Endothelial cell of umbilical vein (primary cell): ENCODE results near the gene XYLT1. TPM values are rescaled to one million over a fixed set of nuclear protein-coding genes. Genes with fewer than 3 reads are reported as not detected.
"Not testable (repeated sequence)": the region's sequence is repeated elsewhere in the genome, so short reads cannot be mapped to it uniquely, and the experiment has no call there.

ENCODE experiments used
- BruUV-seq: library from RNA; stranded (reverse); fragments of 400-500 nt; replicated peaks from 2 replicates; lab custom pipeline; 2021; lab: Mats Ljungman, UMichigan
- CTCF ChIA-PET: fragments of 300-600, 350-600 bp; sonication (Branson Sonifier 250); formaldehyde crosslinking; loops from one replicate; lab custom pipeline; 2021; ENCODE audit warnings: antibody characterized with exemption, inconsistent platforms; lab: Charles Lee
- POLR2A ChIA-PET: fragments of 300-600, 350-600 bp; sonication (Branson Sonifier 250); formaldehyde crosslinking; loops from one replicate; lab custom pipeline; 2021; ENCODE audit warnings: antibody characterized with exemption, inconsistent platforms; lab: Charles Lee
- DNase-seq: peaks from one replicate; pipeline ENCODE4 v3.0.0-alpha.2; 2011; ENCODE audit warnings: low read depth, low spot score
- FAIRE-seq: peaks from 2 replicates; lab custom pipeline; 2011; peaks lifted over from hg19 to GRCh38; lab: Jason Lieb, UNC
- H2AFZ ChIP-seq: 2 replicates; pipeline ENCODE4 v1.6.0; 2012; ENCODE audit warnings: low read depth, low read length, control low read depth, inconsistent platforms
- H3K27ac ChIP-seq: 2 replicates; pipeline ENCODE4 v1.5.1; 2011; ENCODE audit warnings: low read depth, mild to moderate bottlenecking, control low read depth, low read length, moderate library complexity; ENCODE audit not compliant: insufficient read depth
- H3K27me3 ChIP-seq, 2 experiments: 2 replicates each; pipeline versions ENCODE4 v1.6.0 to v1.6.1; 2011; ENCODE audit warnings: low read length in 2 of 2, mixed read lengths in 1 of 2; ENCODE audit not compliant: control insufficient read depth in 2 of 2, insufficient read depth in 2 of 2
- H3K36me3 ChIP-seq, 2 experiments: 2 replicates in 1 of 2; 3 replicates in 1 of 2; pipeline ENCODE4 v1.5.1; 2011; ENCODE audit warnings: low read length in 2 of 2, mild to moderate bottlenecking in 1 of 2, moderate library complexity in 1 of 2; ENCODE audit not compliant: control insufficient read depth in 2 of 2, insufficient read depth in 2 of 2; ENCODE audit errors: extremely low read depth in 1 of 2
- H3K4me1 ChIP-seq: 3 replicates; pipeline ENCODE4 v1.5.1; 2011; ENCODE audit warnings: mild to moderate bottlenecking, low read length; ENCODE audit not compliant: control insufficient read depth, insufficient read depth; ENCODE audit errors: extremely low read depth
- H3K4me2 ChIP-seq: 2 replicates; pipeline ENCODE4 v1.6.1; 2011; ENCODE audit warnings: low read length, control low read depth, mixed read lengths; ENCODE audit not compliant: insufficient read depth
- H3K4me3 ChIP-seq, 3 experiments: fragments of 200-600 bp in 1 of 3; sonication (generic), shearing (Covaris generic) in 1 of 3; replicated peaks in 1 of 3; 2 replicates each; pipeline ENCODE4 v1.5.1; 2011 to 2016; ENCODE audit warnings: control low read depth in 3 of 3, low read length in 3 of 3, mild to moderate bottlenecking in 2 of 3, inconsistent platforms in 1 of 3, low read depth in 1 of 3, moderate library complexity in 1 of 3; ENCODE audit not compliant: insufficient read depth in 1 of 3
- H3K79me2 ChIP-seq: 2 replicates; pipeline ENCODE4 v1.6.0; 2012; ENCODE audit warnings: low read length, inconsistent platforms; ENCODE audit not compliant: control insufficient read depth, insufficient read depth
- H3K9ac ChIP-seq: replicated peaks from 2 replicates; pipeline ENCODE3; 2011; ENCODE audit warnings: low read length, control low read depth; ENCODE audit not compliant: insufficient read depth; ENCODE audit errors: extremely low read depth
- H3K9me1 ChIP-seq: replicated peaks from 3 replicates; pipeline ENCODE4 v1.6.0; 2011; ENCODE audit warnings: mild to moderate bottlenecking, low read length; ENCODE audit not compliant: control insufficient read depth, insufficient read depth; ENCODE audit errors: extremely low read depth
- H3K9me3 ChIP-seq: replicated peaks from 2 replicates; pipeline ENCODE4 v1.5.1; 2012; ENCODE audit warnings: low read length, inconsistent platforms; ENCODE audit not compliant: control insufficient read depth, insufficient read depth
- H4K20me1 ChIP-seq: replicated peaks from 2 replicates; pipeline ENCODE3; 2011; ENCODE audit warnings: mild to moderate bottlenecking, low read length; ENCODE audit not compliant: control insufficient read depth, insufficient read depth; ENCODE audit errors: extremely low read depth
- CTCF ChIP-seq, 2 donors: IDR thresholded peaks; 1 replicate in 1 of 2; 2 replicates in 1 of 2; pipeline ENCODE4 v1.5.1; 2011; ENCODE audit warnings: low read length in 2 of 2, mild to moderate bottlenecking in 2 of 2, moderate library complexity in 2 of 2, control low read depth in 1 of 2, inconsistent platforms in 1 of 2, low read depth in 1 of 2; ENCODE audit not compliant: insufficient read depth in 1 of 2; ENCODE audit errors: extremely low read depth in 1 of 2
- EZH2 ChIP-seq: IDR thresholded peaks from 2 replicates; pipeline ENCODE4 v1.6.1; 2012; ENCODE audit warnings: borderline replicate concordance, low read depth, mild to moderate bottlenecking, moderate library complexity, low read length, inconsistent platforms; ENCODE audit not compliant: severe bottlenecking
- FOS ChIP-seq: IDR thresholded peaks from 2 replicates; pipeline ENCODE4 v1.6.1; 2011; ENCODE audit warnings: mild to moderate bottlenecking, low read length, moderate library complexity, borderline replicate concordance; ENCODE audit not compliant: insufficient read depth
- GATA2 ChIP-seq: IDR thresholded peaks from 2 replicates; pipeline ENCODE4 v1.7.0; 2011; ENCODE audit warnings: low read depth, mild to moderate bottlenecking, moderate library complexity, mixed read lengths, low read length; ENCODE audit not compliant: insufficient read length, insufficient read depth
- JUN ChIP-seq: IDR thresholded peaks from 2 replicates; pipeline ENCODE4 v1.6.1; 2011; ENCODE audit warnings: borderline replicate concordance, low read depth; ENCODE audit not compliant: insufficient read length, insufficient read depth
- MAX ChIP-seq: IDR thresholded peaks from 2 replicates; pipeline ENCODE4 v1.6.1; 2011; ENCODE audit not compliant: insufficient read depth, insufficient read length
- MYC ChIP-seq: IDR thresholded peaks from one replicate; pipeline ENCODE4 v1.6.1; 2011; ENCODE audit warnings: mild to moderate bottlenecking, low read depth, low read length
- POLR2A ChIP-seq: IDR thresholded peaks from 2 replicates; pipeline ENCODE4 v1.6.1; 2012; ENCODE audit warnings: low read depth, mild to moderate bottlenecking, control low read depth, low read length
- POLR2AphosphoS5 ChIP-seq: IDR thresholded peaks from 2 replicates; pipeline ENCODE4 v1.6.1; 2012; ENCODE audit warnings: low read depth, mild to moderate bottlenecking, control low read depth, low read length, moderate library complexity; ENCODE audit not compliant: insufficient read depth
- dilution Hi-C: fragments of 300-500 bp; cut with MboI; formaldehyde crosslinking; loops from one replicate; pipeline ENCODE4 v1.15.0; 2019; ENCODE audit warnings: low sequenced_read_pairs; ENCODE audit not compliant: extremely low pct_ligation_motif_present
- intact Hi-C: fragments of 100-400 bp; cut with micrococcal nuclease; formaldehyde crosslinking; loops from one replicate; pipeline ENCODE4 v1.10.0; 2022
- polyA plus RNA-seq, 4 experiments: library from polyadenylated mRNA; depleted of rRNA in 3 of 4; stranded (reverse) in 3 of 4; unstranded in 1 of 4; fragments of >200 nt; gene quantifications; 2 replicates each; pipeline versions ENCODE4 v1.2.1 to v1.2.3, GENCODE V29; 2011 to 2012; ENCODE audit warnings: missing spikeins in 1 of 4
- total RNA-seq: library from RNA; stranded (reverse); gene quantifications from 2 replicates; pipeline ENCODE4 v1.2.3, GENCODE V29; 2021

Gene XYLT1
- total and polyA plus RNA-seq, 2 donors (not counting 3 experiments of a cell fraction or from before 2014, with no cell fraction given), result 0.63 to 2.9 TPM

DNA sequence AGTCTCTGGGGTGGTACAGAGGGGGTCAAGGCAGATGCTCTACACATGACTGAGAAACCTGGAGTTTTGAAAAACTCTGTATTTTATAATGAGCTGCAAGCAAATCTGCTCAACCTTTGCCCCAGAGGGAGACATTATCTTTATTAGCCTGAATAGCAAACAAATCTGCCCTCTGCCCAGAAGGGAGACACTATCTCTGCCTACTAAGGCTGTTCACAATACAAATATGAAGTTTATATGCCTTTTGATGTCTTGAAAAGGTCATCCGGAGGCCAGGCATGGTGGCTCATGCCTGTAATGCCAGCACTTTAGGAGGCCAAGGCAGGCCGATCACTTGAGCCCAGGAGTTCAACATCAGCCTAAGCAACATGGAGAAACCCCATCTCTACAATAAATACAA is 11.0 kb upstream of the XYLT1 start:
- Histone ChIP-seq H4K20me1 (no peaks in the 10 kb centered on the region), H3K4me1 (no peaks in the 10 kb centered on the region), H3K9ac (no peak overlapping the region), H3K9me1 (no peaks in the 10 kb centered on the region), H3K4me2 (no peak overlapping the region), H3K79me2 (no peaks in the 10 kb centered on the region), H3K36me3 (no peaks in the 10 kb centered on the region), H3K27me3 (no peaks in the 10 kb centered on the region), H2AFZ (no peak overlapping the region), H3K4me3 (no peak overlapping the region), H3K27ac (no peak overlapping the region), H3K9me3 (no peaks in the 10 kb centered on the region)
- dilution Hi-C loops (no loop called here), intact Hi-C loops (no loop called here)
- TF ChIP-seq MAX, result no peak
- no peak for TF ChIP-seq POLR2A
- no peak for TF ChIP-seq CTCF (IDR thresholded peaks at IDR 0.05; ENCODE audit: extremely low read depth in 1 of 2, insufficient read depth in 1 of 2, low read depth in 1 of 2, low read length in 2 of 2)
- TF ChIP-seq JUN, result no peak
- no peak for TF ChIP-seq MYC
- no peak for TF ChIP-seq POLR2AphosphoS5
- TF ChIP-seq FOS, result no peak
- no peak for TF ChIP-seq EZH2
- no peak for TF ChIP-seq GATA2
- POLR2A ChIA-PET, result no interaction called here
- DNase-seq (no peak), FAIRE-seq (no peak)
- no TSS peak for BruUV-seq
- CTCF ChIA-PET, result no interaction called here

DNA sequence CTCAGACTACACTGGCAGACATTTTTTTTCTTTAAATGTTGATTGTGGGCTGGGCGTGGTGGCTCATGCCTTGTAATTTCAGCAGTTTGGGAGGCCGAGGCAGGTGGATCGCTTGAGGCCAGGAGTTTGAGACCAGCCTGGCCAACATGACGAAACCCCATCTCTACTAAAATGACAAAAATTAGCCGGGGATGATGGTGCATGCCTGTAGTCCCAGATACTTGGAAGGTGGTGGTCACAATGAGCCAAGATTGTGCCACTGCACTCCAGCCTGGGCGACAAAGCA is 6.4 kb upstream of the XYLT1 start:
- H3K79me2 ChIP-seq, BruUV-seq, H3K27me3 ChIP-seq, CTCF ChIA-PET, FAIRE-seq, H3K27ac ChIP-seq, H3K9me1 ChIP-seq, H3K4me3 ChIP-seq, POLR2A ChIA-PET, H3K9me3 ChIP-seq, intact Hi-C loops, dilution Hi-C loops, H2AFZ ChIP-seq, H3K4me2 ChIP-seq, H4K20me1 ChIP-seq, H3K9ac ChIP-seq, H3K4me1 ChIP-seq, H3K36me3 ChIP-seq, DNase-seq: not testable (repeated sequence)
